Activated CD8-positive, alpha-beta memory T cell treated with anti-CD3 and anti-CD28 coated beads, Interleukin-2, amount 50 U/mL, for 24 hours (primary cell): ENCODE results near the gene FBH1.
"Not testable (repeated sequence)": the region's sequence is repeated elsewhere in the genome, so short reads cannot be mapped to it uniquely, and the experiment has no call there.

Source experiments
- DNase-seq: peaks from one replicate; pipeline ENCODE4 v3.0.0-alpha.2; 2020; ENCODE audit errors: extremely low read depth

The FBH1 gene

DNA sequence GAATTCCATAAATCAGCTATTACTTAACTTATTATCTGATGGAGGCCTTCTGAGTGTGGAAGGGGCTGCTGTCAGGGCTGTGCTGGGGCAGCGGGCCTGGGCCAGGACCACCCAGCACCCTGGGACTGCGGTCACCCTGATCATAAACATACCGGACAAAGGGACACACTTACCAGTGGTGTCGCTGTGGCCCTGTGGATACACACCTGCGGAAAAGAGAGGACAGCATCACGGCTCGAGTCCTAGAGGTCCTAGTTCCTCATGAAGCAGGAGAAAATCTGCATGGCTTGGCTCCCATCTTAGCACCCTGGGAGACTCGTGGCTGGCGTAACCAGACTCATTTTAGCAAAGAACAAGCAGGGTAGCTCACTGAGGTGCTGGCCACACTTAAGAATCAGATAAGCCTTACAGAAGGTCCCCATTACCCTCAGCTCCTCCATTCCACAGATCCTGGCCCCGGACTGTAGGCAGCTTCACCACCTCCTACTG, 69.6 kb downstream of the FBH1 start:
- DNase-seq = no peak

GRCh38 chr10:5960070-5960972, 70.3 kb downstream of the FBH1 start:
- DNase-seq = no peak

GRCh38 chr10:5960973-5961275, 70.9 kb downstream of the FBH1 start:
- not testable (repeated sequence) for DNase-seq

DNA sequence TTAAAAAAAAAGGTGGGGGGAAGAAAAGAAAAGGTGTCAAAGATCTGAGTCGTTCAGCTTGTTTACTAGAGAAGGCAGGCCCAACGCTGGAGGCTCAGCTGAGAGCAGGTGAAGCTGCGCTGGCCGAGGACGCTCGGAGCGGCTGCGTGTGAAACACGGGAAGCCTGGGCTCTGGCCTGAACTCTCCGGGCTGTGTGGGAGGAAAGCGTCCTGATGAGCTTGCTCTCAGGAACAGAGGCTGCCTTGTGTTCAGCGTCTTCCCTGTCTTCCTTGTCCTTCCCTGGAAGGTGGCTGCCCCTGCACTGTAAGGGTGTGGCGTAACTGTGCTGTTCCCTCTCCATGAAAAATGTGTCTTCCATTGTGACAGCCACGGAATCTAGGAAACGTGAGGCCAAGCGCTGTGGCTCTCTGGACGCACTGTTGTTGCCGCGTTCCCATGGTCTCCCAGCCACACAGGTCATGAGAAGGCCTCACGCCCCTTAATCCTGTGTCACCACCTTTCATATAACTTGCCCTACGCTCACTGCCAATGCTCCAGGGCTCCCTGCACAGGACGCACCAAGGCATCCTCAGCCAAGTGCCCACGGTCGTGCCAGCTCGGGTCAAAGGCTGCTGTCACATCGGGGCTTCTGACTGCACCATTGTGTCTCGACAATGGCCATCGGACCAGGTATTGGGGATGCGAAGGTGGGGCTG, 71.5 kb downstream of the FBH1 start:
- DNase-seq = no peak

DNA sequence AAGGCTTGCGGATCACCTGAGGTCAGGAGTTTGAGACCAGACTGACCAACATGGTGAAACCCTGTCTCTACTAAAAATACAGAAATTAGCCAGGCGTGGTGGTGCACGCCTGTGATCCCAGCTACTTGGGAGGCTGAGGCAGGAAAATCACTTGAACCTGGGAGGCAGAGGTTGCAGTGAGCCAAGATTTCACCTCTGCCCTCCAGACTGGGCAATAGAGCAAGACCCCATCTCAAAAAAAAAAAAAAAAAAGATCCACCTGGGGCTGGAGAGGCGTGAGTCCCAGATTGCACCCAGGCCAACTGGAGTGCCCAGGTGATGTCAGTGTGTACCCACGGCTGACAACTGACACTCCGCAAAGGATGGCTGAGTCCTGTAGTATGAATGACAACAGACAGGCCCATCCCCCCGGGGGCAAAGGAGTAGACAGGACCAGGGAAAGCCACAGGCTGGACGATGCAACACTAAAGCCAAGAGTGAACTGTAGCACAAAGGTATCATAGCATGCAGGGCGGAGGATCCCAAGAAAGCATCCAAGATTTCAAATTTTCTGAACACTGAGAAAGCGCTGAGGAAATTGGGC, 72.4 kb downstream of the FBH1 start:
- not testable (repeated sequence) for DNase-seq

DNA sequence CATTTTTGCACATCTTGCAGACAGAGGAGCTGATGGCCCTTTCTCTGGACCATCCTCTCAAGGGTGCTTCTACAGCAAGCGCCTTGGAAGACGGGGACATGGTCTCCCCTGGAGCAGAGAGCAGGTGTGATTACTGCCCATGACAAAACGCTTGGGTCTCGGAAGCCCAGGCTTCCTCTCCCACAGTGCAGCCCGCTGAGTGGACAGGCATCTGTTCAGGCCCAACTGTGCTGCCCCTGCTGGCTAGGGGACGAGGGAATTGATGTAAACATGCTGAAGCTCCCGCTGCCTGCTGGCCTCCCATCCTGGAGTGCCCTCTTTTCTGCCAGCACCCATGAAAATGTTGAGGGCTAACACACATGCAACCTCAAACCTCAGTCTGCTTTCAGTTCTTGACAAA, 73.0 kb downstream of the FBH1 start:
- no peak for DNase-seq

GRCh38 chr10:5963591-5963990, 73.5 kb downstream of the FBH1 start:
- no peak for DNase-seq

DNA sequence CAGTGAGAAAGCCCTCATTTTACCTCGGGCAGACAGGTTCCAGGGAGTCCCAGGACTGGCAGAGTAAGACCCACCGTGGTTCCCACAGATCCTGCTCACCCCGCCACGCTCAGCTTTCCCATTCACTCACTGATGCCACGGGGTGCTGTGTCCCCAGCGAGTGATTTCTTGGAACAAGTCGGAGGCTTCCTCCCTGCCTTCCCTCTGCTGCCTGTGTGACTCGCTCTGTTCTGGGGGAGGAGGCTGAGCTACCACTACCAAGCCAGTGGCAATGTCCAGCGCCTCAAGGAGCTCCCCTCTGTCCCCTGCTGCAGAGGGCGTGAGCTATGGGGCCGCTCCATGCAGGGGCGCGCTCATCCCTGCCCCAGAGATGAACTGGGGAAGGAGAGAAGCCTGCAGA, 74.7 kb downstream of the FBH1 start:
- DNase-seq = no peak

GRCh38 chr10:5965266-5965665, 75.2 kb downstream of the FBH1 start:
- no peak for DNase-seq

DNA sequence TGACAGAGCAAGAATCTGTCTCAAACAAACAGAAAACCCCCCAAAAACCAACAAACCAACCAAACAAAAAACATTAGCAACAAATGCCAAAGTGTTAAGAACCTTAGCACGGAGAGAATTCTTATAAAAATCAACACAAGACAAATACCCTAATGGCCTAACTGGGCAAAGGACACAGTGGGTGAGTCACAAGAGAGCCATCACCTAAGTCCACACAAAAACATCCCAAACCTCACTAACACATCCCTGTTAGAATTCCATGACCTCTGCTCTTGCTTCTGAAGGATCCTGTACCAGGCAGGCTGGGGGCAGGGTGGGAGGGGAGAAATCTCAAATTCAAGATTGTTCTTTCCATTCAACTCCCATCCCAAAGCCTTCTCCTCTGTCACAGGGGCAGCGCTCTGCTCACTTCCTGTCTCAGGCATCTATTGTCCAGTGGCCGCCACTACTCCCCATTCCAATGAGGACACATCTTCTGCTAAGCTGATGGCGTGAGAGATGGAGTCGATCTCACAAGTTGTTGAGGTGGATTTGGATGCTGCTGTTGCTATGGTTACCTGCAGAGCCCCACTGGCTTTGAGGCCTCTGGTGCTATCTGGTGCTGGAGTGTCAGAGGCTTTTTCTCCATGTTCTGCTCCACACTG, 78.1 kb downstream of the FBH1 start:
- no peak for DNase-seq

DNA sequence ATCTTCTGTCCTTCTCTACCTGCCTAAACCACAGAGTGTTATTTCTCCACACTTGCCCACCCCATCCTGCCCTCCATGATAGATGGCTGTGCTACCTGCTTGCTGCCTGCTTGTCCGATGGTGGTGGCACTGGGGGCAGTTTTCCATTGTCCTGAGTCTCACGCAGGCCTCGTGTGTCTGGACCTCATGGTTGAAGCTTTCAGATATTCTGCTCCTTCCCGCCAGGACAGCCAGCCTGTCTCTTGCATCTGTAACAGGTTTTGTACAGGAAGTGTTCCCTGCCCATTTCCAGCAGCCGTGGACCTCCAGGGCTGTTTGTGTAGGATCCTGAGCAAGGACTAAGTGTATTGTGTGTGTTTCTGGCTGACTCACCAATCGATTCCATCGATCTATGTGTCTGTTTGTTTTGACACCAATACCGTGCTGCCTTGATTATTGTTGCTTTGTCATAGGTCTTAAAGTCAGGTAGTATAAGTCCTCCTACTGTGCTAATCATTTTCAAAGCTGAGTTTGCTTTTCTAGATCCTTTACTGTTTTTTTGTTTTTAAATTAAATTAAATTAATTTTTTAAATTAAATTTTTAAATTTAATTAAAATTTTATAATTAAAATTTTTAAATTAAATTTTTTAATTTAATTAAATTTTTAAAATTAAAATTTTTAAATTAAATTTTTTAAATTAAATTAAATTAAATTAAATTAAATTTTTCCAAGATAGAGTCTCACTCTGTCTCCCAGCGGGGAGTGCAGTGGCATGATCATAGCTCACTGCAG, 78.8 kb downstream of the FBH1 start:
- DNase-seq = no peak

DNA sequence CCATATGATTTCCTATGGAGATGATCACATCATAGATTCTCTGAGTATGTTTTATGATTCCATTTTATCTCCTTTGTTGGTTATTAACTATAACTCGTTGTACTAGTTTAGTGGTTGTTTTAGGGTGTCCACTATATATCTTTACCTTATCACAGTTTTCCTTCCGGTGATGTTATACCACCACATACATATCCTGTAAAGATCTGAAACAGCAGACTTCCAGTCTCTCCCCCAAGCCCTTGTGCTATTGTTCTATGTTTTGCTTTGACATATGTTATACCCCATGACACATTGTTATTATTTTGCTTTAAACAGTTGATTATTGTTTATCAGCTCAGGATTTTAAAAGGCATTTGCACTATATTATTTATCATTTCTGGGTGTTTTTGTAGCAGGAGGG, 80.0 kb downstream of the FBH1 start:
- no peak for DNase-seq

DNA sequence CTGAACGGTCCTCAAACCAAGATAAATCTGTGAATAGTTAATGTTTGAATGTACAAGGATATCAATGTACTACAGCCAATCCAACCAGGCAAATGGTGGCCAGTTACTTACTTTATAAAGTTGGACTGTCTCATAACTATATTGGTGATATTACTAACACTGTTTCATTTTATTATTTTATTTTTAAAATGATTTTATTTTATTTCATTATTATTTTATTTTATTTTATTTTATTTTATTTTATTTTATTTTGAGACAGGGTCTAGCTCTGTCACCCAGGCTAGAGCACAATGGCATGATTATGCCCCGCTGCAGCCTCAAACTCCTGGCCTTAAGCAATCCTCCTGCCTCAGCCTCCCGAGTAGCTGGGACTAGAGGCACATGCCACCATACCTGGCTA, 80.5 kb downstream of the FBH1 start:
- DNase-seq = no peak

- DNase-seq = no peak
Measured at GRCh38 chr10:5971315-5971832, 81.3 kb downstream of the FBH1 start.

DNA sequence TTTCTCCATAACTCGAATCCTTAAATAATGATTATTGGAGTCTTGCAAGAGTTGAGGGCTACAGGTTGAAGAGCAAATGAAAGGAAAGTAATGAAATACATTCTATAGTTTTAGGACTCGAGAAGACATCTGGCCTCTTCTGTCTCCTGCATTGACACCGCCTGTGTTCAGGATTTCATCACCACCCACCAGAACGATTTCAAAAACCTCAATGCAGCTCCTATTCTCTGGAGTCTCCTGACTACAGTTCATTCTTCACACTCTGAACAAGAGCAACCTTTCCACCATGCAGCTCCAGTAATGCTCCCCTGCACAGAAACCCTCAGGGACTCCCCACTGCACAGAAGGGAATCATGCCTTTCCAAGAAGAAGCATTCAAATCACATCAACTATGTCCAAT, 81.8 kb downstream of the FBH1 start:
- DNase-seq = no peak

GRCh38 chr10:5973069-5973468, 83.0 kb downstream of the FBH1 start:
- no peak for DNase-seq

DNA sequence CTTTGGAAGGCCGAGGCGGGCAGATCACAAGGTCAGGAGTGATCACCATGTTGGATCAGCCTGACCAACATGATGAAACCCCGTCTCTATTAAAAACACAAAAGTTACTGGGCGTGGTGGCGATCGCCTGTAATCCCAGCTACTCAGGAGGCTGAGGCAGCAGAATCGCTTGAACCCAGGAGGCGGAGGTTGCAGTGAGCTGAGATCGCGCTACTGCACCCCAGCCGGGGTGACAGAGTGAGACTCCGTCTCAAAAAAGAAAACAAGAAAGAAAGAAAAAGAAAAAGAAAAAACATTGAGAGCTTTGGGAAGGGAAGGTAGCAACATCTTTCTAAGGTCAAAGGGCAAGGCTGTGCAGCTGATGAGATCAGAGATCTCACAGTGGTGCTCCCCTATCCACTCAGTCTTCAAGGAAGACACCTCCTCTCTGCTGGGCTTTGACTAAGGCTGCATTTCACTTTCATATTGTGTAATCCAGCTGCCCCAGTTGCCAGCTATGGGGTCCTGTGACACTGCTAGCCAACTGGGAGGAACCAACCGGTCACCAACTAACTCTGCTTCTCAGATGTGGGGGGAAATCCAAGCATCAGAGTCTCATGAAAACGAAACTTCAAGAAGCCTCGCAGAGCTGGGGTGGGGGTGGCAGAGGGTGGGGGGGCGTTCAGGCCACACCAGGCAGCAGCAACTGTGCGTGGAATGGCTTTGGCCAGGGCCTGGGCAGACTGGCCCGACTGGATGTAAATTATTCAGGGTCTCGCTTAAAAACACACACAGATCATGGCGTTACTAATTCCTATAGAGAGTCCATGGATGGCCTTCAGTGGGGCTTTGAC, 85.8 kb downstream of the FBH1 start:
- DNase-seq = no peak

GRCh38 chr10:5976512-5977470, 86.7 kb downstream of the FBH1 start:
- no peak for DNase-seq
